ENCODE measurements around the gene SLC11A2.
"Not testable (repeated sequence)": the region's sequence is repeated elsewhere in the genome, so short reads cannot be mapped to it uniquely, and the experiment has no call there.

SLC11A2 gene

DNA sequence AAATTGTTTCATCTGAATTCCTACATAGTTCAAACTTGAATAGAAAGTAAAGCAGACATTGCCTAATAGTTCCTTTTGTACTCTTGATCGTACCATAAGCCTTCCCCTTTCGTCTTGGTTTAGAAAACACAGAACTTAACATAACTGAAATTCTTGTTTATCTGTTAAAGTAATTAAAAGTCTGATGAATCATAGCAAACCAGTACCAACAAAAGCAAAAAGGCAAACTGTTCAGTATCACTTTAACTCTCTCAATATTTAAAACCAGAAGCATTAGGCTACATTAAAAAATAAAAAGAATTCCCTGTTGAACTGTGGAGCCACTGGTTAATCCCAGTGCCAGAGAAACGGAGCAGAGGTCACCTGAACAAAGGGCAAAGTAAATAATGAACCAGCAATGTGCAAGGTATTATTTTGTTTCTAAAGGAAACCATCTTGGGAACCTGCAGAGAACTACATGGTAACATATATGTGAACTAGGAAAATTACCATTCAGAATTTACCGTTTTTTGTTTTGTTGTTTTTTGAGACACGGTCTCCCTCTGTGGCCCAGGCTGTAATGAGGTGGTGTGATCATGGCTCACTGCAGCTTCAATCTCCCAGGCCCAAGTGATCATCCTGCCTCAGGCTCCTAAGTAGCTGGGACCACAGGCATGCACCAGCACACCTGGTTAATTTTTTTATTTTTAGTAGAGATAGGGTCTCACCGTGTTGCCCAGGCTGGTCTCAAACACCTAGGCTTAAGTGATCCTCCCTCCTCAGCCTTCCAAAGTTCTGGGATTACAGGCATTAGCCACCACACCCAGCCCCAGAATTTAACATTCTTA is 91.0 kb downstream of the SLC11A2 start:
- no peak overlapping the region for H3K4me3 ChIP-seq (ENCODE audit: insufficient read depth, low read depth, low read length, poor library complexity, severe bottlenecking)
- H3K4me1 ChIP-seq (ENCODE audit: control insufficient read depth, insufficient read depth, low read length, poor library complexity, severe bottlenecking) = no peaks in the 10 kb centered on the region
- H3K9me3 ChIP-seq (ENCODE audit: control insufficient read depth, low read length) = no peaks in the 10 kb centered on the region
- H3K27me3 ChIP-seq (replicated peaks; ENCODE audit: control insufficient read depth, insufficient read depth, low read length, poor library complexity, severe bottlenecking) = no peaks in the 10 kb centered on the region
- H3K27ac ChIP-seq (ENCODE audit: insufficient read depth, low read length, poor library complexity, severe bottlenecking) = no peak overlapping the region
- H3K36me3 ChIP-seq (ENCODE audit: control insufficient read depth, insufficient read depth, low read length) = no peaks in the 10 kb centered on the region
- DNase-seq = no peak

DNA sequence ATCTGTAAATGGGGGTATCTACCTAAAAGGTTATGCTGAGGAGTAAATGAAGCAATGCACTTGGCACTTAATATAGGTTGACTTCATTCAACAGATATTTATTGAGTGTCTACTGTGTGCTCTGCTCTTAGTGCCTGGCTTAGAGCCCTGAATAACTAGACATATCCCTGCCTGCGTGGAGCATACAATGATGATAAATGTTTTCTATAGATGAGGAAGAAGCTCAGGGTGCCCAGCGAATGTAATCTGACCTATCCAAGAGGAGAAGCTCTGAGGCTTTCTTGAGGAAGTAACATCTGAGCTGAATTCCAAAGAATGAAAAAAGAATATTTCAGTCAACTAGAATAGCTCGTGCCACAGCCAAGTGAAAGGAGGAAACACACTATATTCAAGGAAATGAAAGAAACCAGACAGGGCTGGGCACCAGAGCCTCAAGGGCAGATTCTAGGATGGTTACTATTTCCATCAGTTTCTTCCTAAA is 91.8 kb downstream of the SLC11A2 start:
- no peak overlapping the region for H3K27ac ChIP-seq (ENCODE audit: insufficient read depth, low read length, poor library complexity, severe bottlenecking)
- no peaks in the 10 kb centered on the region for H3K9me3 ChIP-seq (ENCODE audit: control insufficient read depth, low read length)
- DNase-seq = no peak
- no peaks in the 10 kb centered on the region for H3K36me3 ChIP-seq (ENCODE audit: control insufficient read depth, insufficient read depth, low read length)
- no peaks in the 10 kb centered on the region for H3K4me1 ChIP-seq (ENCODE audit: control insufficient read depth, insufficient read depth, low read length, poor library complexity, severe bottlenecking)
- H3K4me3 ChIP-seq (ENCODE audit: insufficient read depth, low read depth, low read length, poor library complexity, severe bottlenecking) = no peak overlapping the region
- H3K27me3 ChIP-seq (replicated peaks; ENCODE audit: control insufficient read depth, insufficient read depth, low read length, poor library complexity, severe bottlenecking) = no peaks in the 10 kb centered on the region

DNA sequence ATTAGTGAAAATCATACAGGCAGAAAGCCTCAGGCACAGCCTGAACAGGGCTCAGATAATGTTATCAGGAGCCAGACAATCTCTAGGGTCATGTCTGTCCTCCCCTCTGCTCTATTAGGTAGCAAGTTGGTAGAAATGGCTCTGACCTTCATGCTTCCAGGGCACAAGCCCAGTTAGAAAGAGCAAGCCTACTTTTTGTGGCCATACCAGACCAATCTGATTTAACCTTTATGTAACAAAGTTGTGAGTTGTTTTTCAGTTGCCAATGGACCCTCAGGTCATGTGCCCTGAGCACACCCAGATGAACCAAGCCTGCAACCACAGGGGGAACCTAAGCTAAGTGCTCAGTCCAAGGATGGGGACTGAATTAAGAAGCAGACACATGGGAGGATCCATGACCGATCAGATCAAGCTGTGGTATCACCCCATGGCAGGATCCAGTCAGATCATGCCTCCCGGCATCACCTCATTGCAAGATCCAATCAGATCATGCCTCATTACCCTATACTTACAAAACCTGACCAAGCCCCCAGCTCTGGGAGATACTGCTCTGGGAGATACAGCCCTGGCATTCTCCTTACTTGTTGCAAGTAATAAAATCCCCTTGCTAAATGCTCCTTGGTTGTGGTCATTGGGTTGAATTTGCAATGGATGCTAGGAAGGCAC is 92.6 kb downstream of the SLC11A2 start:
- H3K36me3 ChIP-seq (ENCODE audit: control insufficient read depth, insufficient read depth, low read length) = no peaks in the 10 kb centered on the region
- DNase-seq = no peak
- H3K4me1 ChIP-seq (ENCODE audit: control insufficient read depth, insufficient read depth, low read length, poor library complexity, severe bottlenecking) = no peaks in the 10 kb centered on the region
- no peaks in the 10 kb centered on the region for H3K27me3 ChIP-seq (replicated peaks; ENCODE audit: control insufficient read depth, insufficient read depth, low read length, poor library complexity, severe bottlenecking)
- no peak overlapping the region for H3K27ac ChIP-seq (ENCODE audit: insufficient read depth, low read length, poor library complexity, severe bottlenecking)
- H3K9me3 ChIP-seq (ENCODE audit: control insufficient read depth, low read length) = no peaks in the 10 kb centered on the region
- no peak overlapping the region for H3K4me3 ChIP-seq (ENCODE audit: insufficient read depth, low read depth, low read length, poor library complexity, severe bottlenecking)

DNA sequence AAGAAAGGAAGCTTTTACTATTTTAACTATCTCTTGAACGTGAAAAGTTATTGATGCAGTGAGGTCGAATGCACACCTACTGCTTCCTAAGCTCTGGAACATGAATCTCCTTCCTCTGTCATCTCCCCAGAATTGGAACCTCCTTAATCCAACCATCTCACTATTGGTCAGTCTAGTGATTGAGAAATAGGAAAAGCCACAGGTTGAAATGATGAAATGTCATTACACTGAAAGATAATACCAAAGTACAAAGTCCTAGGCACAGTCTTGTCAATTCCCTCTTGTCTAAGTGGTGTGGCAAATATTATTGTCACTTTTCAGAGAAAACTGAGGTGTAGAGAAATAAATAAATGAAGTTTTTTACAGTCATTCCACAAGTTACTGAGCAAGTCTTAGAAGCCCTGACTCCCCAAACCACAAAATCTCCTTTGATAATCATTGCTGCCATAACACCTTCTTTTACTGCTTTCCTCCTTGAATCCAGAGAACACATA is 93.3 kb downstream of the SLC11A2 start:
- no peaks in the 10 kb centered on the region for H3K9me3 ChIP-seq (ENCODE audit: control insufficient read depth, low read length)
- no peak for DNase-seq
- H3K27me3 ChIP-seq (replicated peaks; ENCODE audit: control insufficient read depth, insufficient read depth, low read length, poor library complexity, severe bottlenecking) = no peaks in the 10 kb centered on the region
- no peaks in the 10 kb centered on the region for H3K4me1 ChIP-seq (ENCODE audit: control insufficient read depth, insufficient read depth, low read length, poor library complexity, severe bottlenecking)
- no peak overlapping the region for H3K27ac ChIP-seq (ENCODE audit: insufficient read depth, low read length, poor library complexity, severe bottlenecking)
- no peaks in the 10 kb centered on the region for H3K36me3 ChIP-seq (ENCODE audit: control insufficient read depth, insufficient read depth, low read length)
- H3K4me3 ChIP-seq (ENCODE audit: insufficient read depth, low read depth, low read length, poor library complexity, severe bottlenecking) = no peak overlapping the region

DNA sequence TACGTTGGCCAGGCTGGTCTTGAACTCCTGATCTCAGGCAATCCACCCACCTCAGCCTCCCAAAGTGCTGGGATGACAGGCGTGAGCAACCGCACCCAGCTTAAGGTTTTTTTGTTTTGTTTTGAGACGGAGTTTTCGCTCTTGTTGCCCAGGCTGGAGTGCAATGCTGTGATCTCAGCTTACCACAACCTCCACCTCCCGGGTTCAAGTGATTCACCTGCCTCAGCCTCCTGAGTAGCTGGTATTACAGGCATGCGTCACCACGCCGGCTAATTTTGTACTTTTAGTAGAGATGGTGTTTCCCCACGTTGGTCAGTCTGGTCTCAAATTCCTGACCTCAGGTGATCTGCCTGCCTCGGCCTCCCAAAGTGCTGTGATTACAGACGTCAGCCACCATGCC is 95.7 kb downstream of the SLC11A2 start:
- not testable (repeated sequence) for H3K36me3 ChIP-seq (ENCODE audit: control insufficient read depth, insufficient read depth, low read length); DNase-seq; H3K4me1 ChIP-seq (ENCODE audit: control insufficient read depth, insufficient read depth, low read length, poor library complexity, severe bottlenecking); H3K27me3 ChIP-seq (replicated peaks; ENCODE audit: control insufficient read depth, insufficient read depth, low read length, poor library complexity, severe bottlenecking); H3K4me3 ChIP-seq (ENCODE audit: insufficient read depth, low read depth, low read length, poor library complexity, severe bottlenecking); H3K9me3 ChIP-seq (ENCODE audit: control insufficient read depth, low read length); H3K27ac ChIP-seq (ENCODE audit: insufficient read depth, low read length, poor library complexity, severe bottlenecking)

DNA sequence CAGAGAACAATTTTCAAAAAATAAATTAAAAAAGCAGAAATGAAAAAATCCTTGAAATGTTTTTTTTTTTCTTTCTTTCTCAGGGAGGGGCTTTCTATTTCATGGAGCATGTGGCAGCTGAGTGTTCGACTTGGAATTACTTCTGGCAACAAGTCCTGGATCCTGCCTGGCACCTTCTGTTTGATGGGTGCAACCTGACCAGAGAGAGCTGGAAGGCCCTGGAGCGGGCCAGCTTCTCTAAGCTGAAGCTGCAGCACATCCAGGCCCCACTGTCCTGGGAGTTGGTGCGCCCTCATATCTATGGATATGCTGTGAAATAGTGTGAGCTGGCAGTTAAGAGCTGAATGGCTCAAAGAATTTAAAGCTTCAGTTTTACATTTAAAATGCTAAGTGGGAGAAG is 96.4 kb downstream of the SLC11A2 start:
- Histone ChIP-seq H3K36me3 (ENCODE audit: control insufficient read depth, insufficient read depth, low read length) (no peaks in the 10 kb centered on the region), H3K9me3 (ENCODE audit: control insufficient read depth, low read length) (no peaks in the 10 kb centered on the region), H3K27me3 (replicated peaks; ENCODE audit: control insufficient read depth, insufficient read depth, low read length, poor library complexity, severe bottlenecking) (no peaks in the 10 kb centered on the region), H3K27ac (ENCODE audit: insufficient read depth, low read length, poor library complexity, severe bottlenecking) (no peak overlapping the region), H3K4me3 (ENCODE audit: insufficient read depth, low read depth, low read length, poor library complexity, severe bottlenecking) (no peak overlapping the region), H3K4me1 (ENCODE audit: control insufficient read depth, insufficient read depth, low read length, poor library complexity, severe bottlenecking) (no peaks in the 10 kb centered on the region)
- no peak for DNase-seq

Data from effector memory CD4-positive, alpha-beta T cell (primary cell).